Mammary epithelial cell (primary cell): ENCODE measurements around the gene ERCC1.

Experiments used
- CTCF ChIP-seq, 2 donors: IDR thresholded peaks in 1 of 2; conservative IDR thresholded peaks in 1 of 2; 2 replicates each; pipeline ENCODE4 v1.5.1; 2011 to 2012; ENCODE audit warnings: inconsistent platforms in 2 of 2, low read length in 2 of 2, mild to moderate bottlenecking in 2 of 2, control low read depth in 1 of 2, low read depth in 1 of 2; ENCODE audit not compliant: insufficient read depth in 1 of 2; ENCODE audit errors: extremely low read depth in 1 of 2
- EZH2 ChIP-seq: IDR thresholded peaks from 2 replicates; pipeline ENCODE4 v1.6.1; 2012; ENCODE audit warnings: low read length, inconsistent platforms, borderline replicate concordance

GRCh38 chr19:45444318-45445041 is 20.8 kb upstream of the ERCC1 start:
- TF ChIP-seq CTCF (conservative IDR thresholded peaks at IDR 0.05 in 1 of 2, IDR thresholded peaks at IDR 0.05 in 1 of 2; ENCODE audit: extremely low read depth in 1 of 2, insufficient read depth in 1 of 2, low read depth in 1 of 2, low read length in 2 of 2) (no peak), EZH2 (no peak)
